Ascending aorta (tissue), 2 donors: ENCODE measurements around the gene RHOA. TPM values are rescaled to one million over a fixed set of nuclear protein-coding genes. Genes with fewer than 3 reads are reported as not detected.
A peak's percentile ranks its signal among the peaks of the same experiment; 100 is the strongest.
"Not testable (repeated sequence)": the region's sequence is repeated elsewhere in the genome, so short reads cannot be mapped to it uniquely, and the experiment has no call there.

ENCODE experiments used
- DNase-seq, 2 donors: peaks; one replicate each; pipeline ENCODE4 v3.0.0-alpha.2; 2019; ENCODE audit warnings: low spot score in 2 of 2
- H3K27ac ChIP-seq, 2 donors: fragments of 200-600 bp; sonication (generic); one replicate each; pipeline ENCODE4 v1.5.1; 2016 to 2017; ENCODE audit warnings: mild to moderate bottlenecking in 1 of 2
- H3K27me3 ChIP-seq: fragments of 200-600 bp; sonication (generic); one replicate; pipeline ENCODE4 v1.5.1; 2017
- H3K36me3 ChIP-seq, 2 donors: fragments of 200-600 bp; sonication (generic); one replicate each; pipeline ENCODE4 v1.5.1; 2016
- H3K4me1 ChIP-seq, 2 donors: fragments of 200-600 bp; sonication (generic); one replicate each; pipeline ENCODE4 v1.5.1; 2016 to 2017; ENCODE audit warnings: mild to moderate bottlenecking in 1 of 2
- H3K4me3 ChIP-seq, 2 donors: fragments of 200-600 bp; sonication (generic); one replicate each; pipeline ENCODE4 v1.5.1; 2016 to 2017; ENCODE audit warnings: mild to moderate bottlenecking in 1 of 2
- H3K9me3 ChIP-seq, 2 donors: fragments of 200-600 bp; sonication (generic); one replicate each; pipeline ENCODE4 v1.5.1; 2016
- CTCF ChIP-seq, 3 experiments: fragments of 200-600 bp in 2 of 3; fragments of 450-650 bp in 1 of 3; sonication (generic) in 2 of 3; IDR thresholded peaks; one replicate each; pipeline ENCODE4 v1.5.1; 2016 to 2019; ENCODE audit warnings: antibody characterized with exemption in 3 of 3, mild to moderate bottlenecking in 1 of 3, moderate library complexity in 1 of 3
- intact Hi-C: fragments of 100-400 bp; cut with DNase I; formaldehyde crosslinking; loops from one replicate; pipeline ENCODE4 v1.15.1; 2023
- total RNA-seq: library from RNA; depleted of rRNA; stranded (reverse); fragments of >200 nt; gene quantifications from one replicate; pipeline ENCODE4 v1.1.0, GENCODE V29; 2016

Gene RHOA
- total RNA-seq, 1 donor from 2014 or later = 426 TPM

DNA sequence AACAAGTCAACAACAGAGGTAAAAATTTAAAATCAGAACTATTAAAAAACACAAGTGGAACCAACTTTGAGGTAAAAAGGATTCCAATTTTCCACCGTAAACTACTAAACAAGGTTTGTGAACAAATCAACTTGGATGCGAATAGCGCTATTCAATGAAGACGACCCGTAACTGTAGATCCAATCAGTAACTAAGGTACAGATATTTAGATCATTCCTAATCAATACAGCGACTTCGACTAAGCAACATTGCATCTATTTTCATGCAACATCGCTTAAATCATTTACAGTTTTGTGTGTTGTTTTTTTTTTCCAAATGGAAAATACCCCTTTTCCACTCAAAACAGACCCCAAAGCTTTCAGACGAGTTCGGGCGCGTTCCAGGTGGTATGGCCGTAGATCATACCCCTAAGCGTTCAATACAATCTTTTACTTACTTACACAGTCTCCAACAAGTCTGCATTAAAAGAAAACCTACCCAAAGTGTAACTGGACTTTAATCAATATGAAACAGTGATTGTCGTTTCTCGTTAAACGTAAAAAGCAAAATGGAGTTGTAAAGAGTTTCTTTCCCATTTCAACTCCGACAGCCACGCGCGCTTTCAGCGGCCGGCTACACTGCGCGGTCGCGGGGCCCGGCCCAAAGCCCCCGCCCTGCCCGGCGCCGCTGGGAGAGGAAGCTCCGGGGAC is 786 bp downstream of the RHOA start:
- H3K27ac ChIP-seq = peak overlapping the region; percentile 97 to 99
- H3K27me3 ChIP-seq = no peaks in the 10 kb centered on the region
- H3K36me3 ChIP-seq = peaks cover 7 to 12% of the 10 kb centered on the region in 2 donors
- H3K9me3 ChIP-seq = no peaks in the 10 kb centered on the region
- peaks cover under 1 to 48% of the 10 kb centered on the region in 2 donors for H3K4me1 ChIP-seq
- no peak for TF ChIP-seq CTCF (IDR thresholded peaks at IDR 0.05)
- peak overlapping the region; percentile 80 to 97 for H3K4me3 ChIP-seq
- no peak for DNase-seq
- intact Hi-C loops = loop anchor here (5.0 kb wide), 4 partner anchors 36 to 404 kb away; partner anchors contain the start of genes USP4 and WDR6

- intact Hi-C loops = loop anchor here (5.0 kb wide), 4 partner anchors 37 to 403 kb away; partner anchors contain the start of genes USP4 and WDR6
- peaks cover 6 to 7% of the 10 kb centered on the region in 2 donors for H3K36me3 ChIP-seq
- TF ChIP-seq CTCF (IDR thresholded peaks at IDR 0.05) = no peak
- no peaks in the 10 kb centered on the region for H3K27me3 ChIP-seq
- H3K4me3 ChIP-seq = peak overlapping the region; percentile 80 to 97
- peaks cover 4 to 53% of the 10 kb centered on the region in 2 donors for H3K4me1 ChIP-seq
- DNase-seq = no peak
- peak overlapping the region; percentile 97 to 99 for H3K27ac ChIP-seq
- H3K9me3 ChIP-seq = no peaks in the 10 kb centered on the region
These were observed 1.5 kb downstream of the RHOA start for GRCh38 chr3:49410066-49410845.

DNA sequence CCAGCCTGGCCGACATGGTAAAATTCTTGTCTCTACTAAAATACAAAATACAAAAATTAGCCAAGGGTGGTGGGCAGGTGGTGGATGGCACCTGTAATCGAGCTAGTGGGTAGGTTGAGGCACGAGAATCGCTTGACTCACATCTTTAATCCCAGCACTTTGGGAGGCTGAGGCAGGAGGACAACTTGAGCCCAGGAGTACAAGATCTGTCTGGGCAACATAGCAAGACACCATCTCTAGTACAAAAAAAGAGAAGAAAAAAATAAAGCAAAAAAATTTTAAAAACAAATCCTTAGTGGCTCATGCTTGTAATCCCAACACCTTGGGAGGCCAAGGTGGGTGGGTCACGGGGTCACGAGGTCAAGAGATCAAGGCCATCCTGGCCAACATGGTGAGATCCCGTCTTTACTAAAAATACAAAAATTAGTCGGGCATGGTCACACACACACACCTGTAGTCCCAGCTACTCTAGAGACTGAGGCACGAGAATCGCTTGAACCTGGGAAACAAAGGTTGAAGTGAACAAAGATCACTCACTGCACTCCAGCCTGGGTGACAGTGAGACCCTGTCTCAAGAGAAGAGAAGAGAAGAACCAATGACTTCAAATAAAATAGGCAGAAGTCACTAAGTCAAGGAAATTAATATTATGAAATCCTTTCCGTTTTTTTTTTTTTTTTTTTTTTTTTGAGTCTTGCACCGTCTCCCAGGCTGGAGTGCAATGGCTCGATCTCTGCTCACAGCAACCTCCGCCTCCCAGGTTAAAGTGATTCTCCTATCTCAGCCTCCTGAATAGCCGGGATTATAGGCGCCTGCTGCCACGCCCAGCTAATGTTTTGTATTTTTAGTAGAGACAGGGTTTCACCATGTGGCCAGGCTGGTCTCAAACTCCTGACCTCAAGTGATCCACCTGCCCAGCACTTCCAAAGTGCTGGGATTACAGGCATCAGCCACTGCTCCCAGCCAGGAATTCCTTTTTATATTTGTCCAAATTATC is 4.9 kb downstream of the RHOA start:
- H3K27me3 ChIP-seq = no peaks in the 10 kb centered on the region
- no peak for DNase-seq
- intact Hi-C loops = no loop called here
- peak overlapping the region; percentile 0 to 33 for H3K4me3 ChIP-seq
- no peaks in the 10 kb centered on the region for H3K9me3 ChIP-seq
- H3K27ac ChIP-seq = peak overlapping the region; percentile 53 to 67
- peaks cover 5 to 12% of the 10 kb centered on the region in 2 donors for H3K36me3 ChIP-seq
- no peak for TF ChIP-seq CTCF (IDR thresholded peaks at IDR 0.05)
- H3K4me1 ChIP-seq = peaks cover 4 to 43% of the 10 kb centered on the region in 2 donors

- Histone ChIP-seq H3K4me3 (peak overlapping the region in 1 of 2 donors; percentile 33), H3K36me3 (peaks cover 7 to 21% of the 10 kb centered on the region in 2 donors), H3K4me1 (peaks cover 4 to 47% of the 10 kb centered on the region in 2 donors), H3K27ac (peak overlapping the region; percentile 26 to 67)
- DNase-seq, H3K9me3 ChIP-seq, intact Hi-C loops, H3K27me3 ChIP-seq: not testable (repeated sequence)
These were observed 6.2 kb downstream of the RHOA start for GRCh38 chr3:49405570-49405969.

DNA sequence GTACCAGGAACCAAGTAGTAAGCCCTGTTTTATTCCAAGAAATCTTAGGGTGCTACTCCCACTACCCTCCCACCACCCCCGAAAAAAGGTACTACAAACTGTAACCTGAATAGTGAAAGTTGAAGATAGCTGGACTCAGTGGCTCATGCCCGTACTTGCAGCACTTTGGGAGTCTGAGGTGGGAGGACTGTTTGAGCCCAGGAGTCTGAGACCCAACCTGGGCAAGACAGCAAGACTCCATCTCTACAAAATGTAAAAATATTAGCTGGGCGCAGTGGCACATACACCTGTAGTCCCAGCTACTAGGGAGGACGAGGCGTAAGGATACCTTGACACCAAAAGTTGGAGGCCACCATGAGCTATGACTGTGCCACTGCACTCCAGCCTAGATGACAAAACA is 7.9 kb downstream of the RHOA start:
- TF ChIP-seq CTCF (IDR thresholded peaks at IDR 0.05) = no peak
- Histone ChIP-seq H3K4me3 (no peak overlapping the region), H3K36me3 (peaks cover 7 to 21% of the 10 kb centered on the region in 2 donors), H3K9me3 (no peaks in the 10 kb centered on the region), H3K27me3 (no peaks in the 10 kb centered on the region), H3K4me1 (peaks cover 6 to 38% of the 10 kb centered on the region in 2 donors), H3K27ac (no peak overlapping the region)
- DNase-seq = no peak
- intact Hi-C loops = no loop called here
